CD14-positive monocyte (primary cell): ENCODE results near the gene FAM25A. TPM values are rescaled to one million over a fixed set of nuclear protein-coding genes. Genes with fewer than 3 reads are reported as not detected.
"Not testable (repeated sequence)": the region's sequence is repeated elsewhere in the genome, so short reads cannot be mapped to it uniquely, and the experiment has no call there.

Source experiments
- DNase-seq, 3 donors: peaks; one replicate each; pipeline ENCODE4 v3.0.0-alpha.2; 2011 to 2022
- H2AFZ ChIP-seq: 2 replicates; pipeline ENCODE4 v1.6.0; 2012; ENCODE audit warnings: mild to moderate bottlenecking, low read depth, low read length, inconsistent platforms; ENCODE audit not compliant: insufficient read depth, poor library complexity, severe bottlenecking
- H3K27ac ChIP-seq, 2 donors: 1 replicate in 1 of 2; 2 replicates in 1 of 2; pipeline ENCODE4 v1.5.1; 2012 to 2013; ENCODE audit warnings: low read length in 2 of 2, control low read depth in 1 of 2, inconsistent platforms in 1 of 2, low read depth in 1 of 2, mild to moderate bottlenecking in 1 of 2
- H3K27me3 ChIP-seq, 2 donors: one replicate each; pipeline versions ENCODE4 v1.6.0 to v1.6.1; 2011 to 2013; ENCODE audit warnings: low read length in 2 of 2; ENCODE audit not compliant: control insufficient read depth in 2 of 2, insufficient read depth in 2 of 2
- H3K36me3 ChIP-seq, 2 donors: replicated peaks in 1 of 2; 1 replicate in 1 of 2; 2 replicates in 1 of 2; pipeline versions ENCODE4 v1.5.1 to v1.6.1; 2012 to 2013; ENCODE audit warnings: low read length in 2 of 2, control low read depth in 1 of 2, inconsistent platforms in 1 of 2, mild to moderate bottlenecking in 1 of 2; ENCODE audit not compliant: insufficient read depth in 2 of 2, control insufficient read depth in 1 of 2
- H3K4me1 ChIP-seq, 2 donors: 1 replicate in 1 of 2; 2 replicates in 1 of 2; pipeline versions ENCODE4 v1.5.1 to v1.6.1; 2012 to 2013; ENCODE audit warnings: low read length in 2 of 2, control low read depth in 1 of 2, inconsistent platforms in 1 of 2, mild to moderate bottlenecking in 1 of 2, moderate library complexity in 1 of 2; ENCODE audit not compliant: insufficient read depth in 2 of 2, control insufficient read depth in 1 of 2
- H3K4me2 ChIP-seq: replicated peaks from 2 replicates; pipeline ENCODE3; 2012; ENCODE audit warnings: low read length, moderate library complexity, mild to moderate bottlenecking; ENCODE audit not compliant: poor library complexity, severe bottlenecking; ENCODE audit errors: extremely low read depth
- H3K4me3 ChIP-seq, 3 experiments: fragments of 200-600 bp in 1 of 3; sonication (generic) in 1 of 3; replicated peaks in 1 of 3; 1 replicate in 2 of 3; 2 replicates in 1 of 3; pipeline ENCODE4 v1.5.1; 2011 to 2013; ENCODE audit warnings: low read length in 3 of 3, mild to moderate bottlenecking in 3 of 3, control low read depth in 2 of 3, low read depth in 2 of 3, inconsistent platforms in 1 of 3, moderate library complexity in 1 of 3
- H3K79me2 ChIP-seq: 2 replicates; pipeline ENCODE4 v1.6.0; 2012; ENCODE audit warnings: mild to moderate bottlenecking, control low read depth, inconsistent platforms, low read length, moderate library complexity; ENCODE audit not compliant: insufficient read depth
- H3K9ac ChIP-seq: 2 replicates; pipeline ENCODE4 v1.6.0; 2017; ENCODE audit warnings: low read length, mild to moderate bottlenecking; ENCODE audit not compliant: insufficient read depth, poor library complexity, severe bottlenecking
- H3K9me3 ChIP-seq, 2 donors: replicated peaks in 1 of 2; 1 replicate in 1 of 2; 2 replicates in 1 of 2; pipeline versions ENCODE4 v1.5.1 to v1.6.1; 2012 to 2013; ENCODE audit warnings: low read length in 2 of 2, control low read depth in 1 of 2; ENCODE audit not compliant: control insufficient read depth in 1 of 2, insufficient read depth in 1 of 2
- H4K20me1 ChIP-seq: 2 replicates; pipeline ENCODE4 v1.6.0; 2012; ENCODE audit warnings: mild to moderate bottlenecking, low read length, control low read depth, moderate library complexity; ENCODE audit not compliant: insufficient read depth
- H3K27ac Mint-ChIP-seq, 7 donors: one replicate each; pipeline ENCODE4 v1.8.0; 2020; ENCODE audit warnings: mild to moderate bottlenecking in 7 of 7, mixed read lengths in 7 of 7, moderate library complexity in 6 of 7, inconsistent platforms in 2 of 7
- H3K27me3 Mint-ChIP-seq, 3 donors: one replicate each; pipeline ENCODE4 v1.8.0; 2021 to 2022; ENCODE audit warnings: low read depth in 3 of 3, mild to moderate bottlenecking in 3 of 3, mixed read lengths in 3 of 3, moderate library complexity in 3 of 3, inconsistent platforms in 1 of 3
- H3K36me3 Mint-ChIP-seq, 2 donors: one replicate each; pipeline ENCODE4 v1.8.0; 2020; ENCODE audit warnings: mixed read lengths in 2 of 2, inconsistent platforms in 1 of 2, mild to moderate bottlenecking in 1 of 2
- H3K4me1 Mint-ChIP-seq: one replicate; pipeline ENCODE4 v1.8.0; 2020; ENCODE audit warnings: mild to moderate bottlenecking, mixed read lengths
- H3K4me3 Mint-ChIP-seq, 2 donors: one replicate each; pipeline ENCODE4 v1.8.0; 2020; ENCODE audit warnings: mild to moderate bottlenecking in 2 of 2, mixed read lengths in 2 of 2, moderate library complexity in 1 of 2
- H3K9me3 Mint-ChIP-seq, 7 donors: one replicate each; pipeline ENCODE4 v1.8.0; 2020 to 2022; ENCODE audit warnings: mixed read lengths in 7 of 7, mild to moderate bottlenecking in 6 of 7, moderate library complexity in 6 of 7, inconsistent platforms in 2 of 7
- WGBS: methylation state at CpG from one replicate; pipeline ENCODE4 v1.1.5; 2013; ENCODE audit warnings: missing lambda C conversion rate; ENCODE audit not compliant: insufficient coverage; 5-methylcytosine and 5-hydroxymethylcytosine counted together
- intact Hi-C, 2 donors: fragments of 100-400 bp; cut with micrococcal nuclease; formaldehyde crosslinking; loops; one replicate each; pipeline versions ENCODE4 v1.15.0 to v1.15.1; 2023
- polyA plus RNA-seq, 3 donors: library from polyadenylated mRNA; depleted of rRNA in 1 of 3; unstranded in 2 of 3; stranded (reverse) in 1 of 3; fragments of 300-500 nt in 2 of 3; fragments of >200 nt in 1 of 3; fragmentation: Illumina TruSeq in 2 of 3; gene quantifications; 1 replicate in 2 of 3; 2 replicates in 1 of 3; pipeline ENCODE4 v1.2.3, GENCODE V29; 2012 to 2021

The FAM25A gene
- polyA plus RNA-seq, 3 donors: not detected

DNA sequence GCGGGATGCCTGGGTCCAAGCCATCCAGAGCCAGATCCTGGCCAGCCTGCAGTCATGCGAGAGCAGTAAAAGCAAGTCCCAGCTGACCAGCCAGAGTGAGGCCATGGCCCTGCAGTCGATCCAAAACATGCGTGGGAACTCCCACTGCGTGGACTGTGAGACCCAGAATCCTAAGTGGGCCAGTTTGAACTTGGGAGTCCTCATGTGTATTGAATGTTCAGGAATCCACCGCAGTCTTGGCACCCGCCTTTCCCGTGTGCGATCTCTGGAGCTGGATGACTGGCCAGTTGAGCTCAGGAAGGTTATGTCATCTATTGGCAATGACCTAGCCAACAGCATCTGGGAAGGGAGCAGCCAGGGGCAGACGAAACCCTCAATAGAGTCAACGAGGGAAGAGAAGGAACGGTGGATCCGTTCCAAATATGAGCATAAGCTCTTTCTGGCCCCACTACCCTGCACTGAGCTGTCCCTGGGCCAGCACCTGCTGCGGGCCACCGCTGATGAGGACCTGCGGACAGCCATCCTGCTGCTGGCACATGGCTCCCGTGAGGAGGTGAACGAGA is 10.9 kb upstream of the FAM25A start:
- H3K27ac Mint-ChIP-seq, H3K4me3 Mint-ChIP-seq, H3K9ac ChIP-seq, H3K4me2 ChIP-seq, H3K79me2 ChIP-seq, H3K4me1 Mint-ChIP-seq, H4K20me1 ChIP-seq, H3K4me3 ChIP-seq, H3K27me3 ChIP-seq, H2AFZ ChIP-seq, intact Hi-C loops, H3K36me3 ChIP-seq, H3K27ac ChIP-seq, H3K4me1 ChIP-seq, DNase-seq, H3K9me3 Mint-ChIP-seq, H3K36me3 Mint-ChIP-seq, H3K27me3 Mint-ChIP-seq, H3K9me3 ChIP-seq: not testable (repeated sequence)
- WGBS: 100% methylated on average over 2 of the region's 18 CpGs

GRCh38 chr10:87013528-87013927 is 6.6 kb upstream of the FAM25A start:
- H3K4me2 ChIP-seq, H3K4me1 Mint-ChIP-seq, H3K9ac ChIP-seq, H3K27me3 ChIP-seq, H4K20me1 ChIP-seq, H2AFZ ChIP-seq, H3K4me3 ChIP-seq, H3K4me1 ChIP-seq, H3K36me3 ChIP-seq, H3K9me3 Mint-ChIP-seq, H3K79me2 ChIP-seq, H3K27ac ChIP-seq, H3K27me3 Mint-ChIP-seq, H3K36me3 Mint-ChIP-seq, intact Hi-C loops, H3K9me3 ChIP-seq: not testable (repeated sequence)
- DNase-seq: peak; percentile 8 to 44 (median 40)
- peak overlapping the region in 1 of 2 donors; percentile 53 for H3K4me3 Mint-ChIP-seq
- peak overlapping the region in 6 of 7 donors; percentile 49 to 82 (median 70) for H3K27ac Mint-ChIP-seq
- WGBS: no CpG with 5 or more reads among the region's 3 CpGs

DNA sequence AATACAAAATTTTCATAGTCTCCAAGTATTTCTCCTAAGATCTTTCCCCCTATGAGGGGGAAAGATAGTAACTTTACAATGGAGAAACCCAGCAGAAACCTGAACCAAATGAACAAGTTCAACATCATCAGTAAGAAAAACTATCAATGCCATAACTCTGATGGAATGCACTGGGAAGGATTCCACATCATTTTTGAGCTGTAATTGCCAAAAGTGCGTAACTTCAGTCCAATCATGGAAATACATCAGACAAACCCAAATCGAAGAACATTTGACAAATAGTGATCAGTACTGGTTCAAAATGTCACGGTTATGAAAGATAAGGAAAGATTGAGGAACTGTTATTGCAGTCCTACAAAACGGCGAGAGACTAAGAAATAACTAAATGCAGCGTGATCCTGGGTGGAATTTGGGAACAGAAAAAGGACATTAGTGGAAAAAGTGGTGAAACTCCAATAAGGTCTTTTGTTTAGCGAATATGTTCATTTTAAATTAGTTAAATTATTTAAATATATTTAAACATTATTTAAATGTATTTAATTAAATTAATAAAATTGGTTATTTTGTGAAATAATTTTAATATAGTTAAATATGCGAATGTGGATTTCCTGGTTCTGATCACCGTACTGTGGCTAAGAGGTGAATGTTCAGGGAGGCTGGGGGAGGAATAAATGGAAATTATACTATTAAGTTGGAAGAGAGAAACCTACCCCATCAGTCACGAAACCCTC is 4.9 kb upstream of the FAM25A start:
- H3K36me3 ChIP-seq, H3K27me3 ChIP-seq, H2AFZ ChIP-seq, H3K9me3 Mint-ChIP-seq, H4K20me1 ChIP-seq, H3K27me3 Mint-ChIP-seq, H3K27ac Mint-ChIP-seq, H3K4me3 ChIP-seq, H3K27ac ChIP-seq, H3K36me3 Mint-ChIP-seq, intact Hi-C loops, H3K4me1 ChIP-seq, H3K79me2 ChIP-seq, H3K4me2 ChIP-seq, H3K4me3 Mint-ChIP-seq, H3K4me1 Mint-ChIP-seq, H3K9me3 ChIP-seq, DNase-seq, H3K9ac ChIP-seq: not testable (repeated sequence)
- WGBS: 100% methylated on average over 1 of the region's 10 CpGs

- H3K27me3 ChIP-seq, H4K20me1 ChIP-seq, H3K4me1 Mint-ChIP-seq, DNase-seq, H3K9me3 Mint-ChIP-seq, H3K4me3 Mint-ChIP-seq, H3K36me3 Mint-ChIP-seq, H3K4me1 ChIP-seq, H3K27ac ChIP-seq, H3K4me2 ChIP-seq, H3K9ac ChIP-seq, H3K36me3 ChIP-seq, H3K4me3 ChIP-seq, H2AFZ ChIP-seq, H3K27me3 Mint-ChIP-seq, intact Hi-C loops, H3K9me3 ChIP-seq, H3K27ac Mint-ChIP-seq, H3K79me2 ChIP-seq: not testable (repeated sequence)
- WGBS: 100% methylated on average over 2 of the region's 6 CpGs
Measured at GRCh38 chr10:87018127-87018526, 2.0 kb upstream of the FAM25A start.
